ENCODE measurements around the gene SLMAP. TPM values are rescaled to one million over a fixed set of nuclear protein-coding genes. Genes with fewer than 3 reads are reported as not detected.

Gene SLMAP
- polyA plus RNA-seq, 1 donor (not counting 4 experiments of a cell fraction or from before 2014, with no cell fraction given): 58.0 TPM

GRCh38 chr3:57889807-57890206 lies 133.7 kb downstream of the SLMAP start:
- H3K79me2 ChIP-seq (ENCODE audit: control insufficient read depth, insufficient read depth, low read length): no peaks in the 10 kb centered on the region
- dilution Hi-C loops (cut with MboI; ENCODE audit: extremely low pct_ligation_motif_present, low sequenced_read_pairs): no loop called here
- peaks cover 0 to 5% of the 10 kb centered on the region in 2 experiments for H3K36me3 ChIP-seq (ENCODE audit: control insufficient read depth in 2 of 2, extremely low read depth in 1 of 2, insufficient read depth in 2 of 2, low read length in 2 of 2)
- FAIRE-seq (no peak), DNase-seq (ENCODE audit: low read depth, low spot score) (no peak)
- no peaks in the 10 kb centered on the region for H3K9me3 ChIP-seq (ENCODE audit: control insufficient read depth, low read depth, low read length)
- H3K9me1 ChIP-seq (ENCODE audit: control insufficient read depth, extremely low read depth, insufficient read depth, low read length): no peaks in the 10 kb centered on the region
- no peak overlapping the region for H3K27ac ChIP-seq (ENCODE audit: control insufficient read depth, insufficient read depth, low read length)
- no peak overlapping the region for H3K9ac ChIP-seq (ENCODE audit: control insufficient read depth, extremely low read depth, insufficient read depth, low read length)
- no peaks in the 10 kb centered on the region for H4K20me1 ChIP-seq (ENCODE audit: control insufficient read depth, extremely low read depth, insufficient read depth, low read length)
- H2AFZ ChIP-seq (ENCODE audit: control insufficient read depth, low read length): no peak overlapping the region
- H3K4me1 ChIP-seq (ENCODE audit: control insufficient read depth, extremely low read depth, insufficient read depth, low read length): no peaks in the 10 kb centered on the region
- H3K4me3 ChIP-seq (ENCODE audit: control insufficient read depth in 2 of 3, extremely low read depth in 1 of 3, insufficient read depth in 2 of 3, low read depth in 1 of 3, low read length in 3 of 3): no peak overlapping the region
- no peaks in the 10 kb centered on the region for H3K27me3 ChIP-seq (ENCODE audit: control insufficient read depth, extremely low read depth, insufficient read depth, low read length)
- no peak overlapping the region for H3K4me2 ChIP-seq (ENCODE audit: control insufficient read depth, extremely low read depth, insufficient read depth, low read depth, low read length)
- no peak for TF ChIP-seq EZH2 (IDR thresholded peaks at IDR 0.05; ENCODE audit: low read length)
- TF ChIP-seq CTCF (optimal IDR thresholded peaks at IDR 0.05 in 1 of 3, IDR thresholded peaks at IDR 0.05 in 1 of 3, conservative IDR thresholded peaks at IDR 0.05 in 1 of 3; ENCODE audit: extremely low read depth in 1 of 3, insufficient read depth in 2 of 3, low read length in 3 of 3): no peak

- peaks cover 0 to 7% of the 10 kb centered on the region in 2 experiments for H3K36me3 ChIP-seq (ENCODE audit: control insufficient read depth in 2 of 2, extremely low read depth in 1 of 2, insufficient read depth in 2 of 2, low read length in 2 of 2)
- no peaks in the 10 kb centered on the region for H3K4me1 ChIP-seq (ENCODE audit: control insufficient read depth, extremely low read depth, insufficient read depth, low read length)
- H3K4me3 ChIP-seq (ENCODE audit: control insufficient read depth in 2 of 3, extremely low read depth in 1 of 3, insufficient read depth in 2 of 3, low read depth in 1 of 3, low read length in 3 of 3): no peak overlapping the region
- FAIRE-seq: no peak
- H3K79me2 ChIP-seq (ENCODE audit: control insufficient read depth, insufficient read depth, low read length): no peaks in the 10 kb centered on the region
- no peak overlapping the region for H2AFZ ChIP-seq (ENCODE audit: control insufficient read depth, low read length)
- no peak overlapping the region for H3K4me2 ChIP-seq (ENCODE audit: control insufficient read depth, extremely low read depth, insufficient read depth, low read depth, low read length)
- DNase-seq (ENCODE audit: low read depth, low spot score): no peak
- H3K9ac ChIP-seq (ENCODE audit: control insufficient read depth, extremely low read depth, insufficient read depth, low read length): no peak overlapping the region
- dilution Hi-C loops (cut with MboI; ENCODE audit: extremely low pct_ligation_motif_present, low sequenced_read_pairs): no loop called here
- no peaks in the 10 kb centered on the region for H3K9me1 ChIP-seq (ENCODE audit: control insufficient read depth, extremely low read depth, insufficient read depth, low read length)
- TF ChIP-seq CTCF (optimal IDR thresholded peaks at IDR 0.05 in 1 of 3, IDR thresholded peaks at IDR 0.05 in 1 of 3, conservative IDR thresholded peaks at IDR 0.05 in 1 of 3; ENCODE audit: extremely low read depth in 1 of 3, insufficient read depth in 2 of 3, low read length in 3 of 3) (no peak), EZH2 (IDR thresholded peaks at IDR 0.05; ENCODE audit: low read length) (no peak)
- H3K27me3 ChIP-seq (ENCODE audit: control insufficient read depth, extremely low read depth, insufficient read depth, low read length): no peaks in the 10 kb centered on the region
- H3K27ac ChIP-seq (ENCODE audit: control insufficient read depth, insufficient read depth, low read length): no peak overlapping the region
- no peaks in the 10 kb centered on the region for H4K20me1 ChIP-seq (ENCODE audit: control insufficient read depth, extremely low read depth, insufficient read depth, low read length)
- H3K9me3 ChIP-seq (ENCODE audit: control insufficient read depth, low read depth, low read length): no peaks in the 10 kb centered on the region
These were observed 134.8 kb downstream of the SLMAP start for GRCh38 chr3:57890874-57891273.
